K562 (cell line): ENCODE results near the gene JKAMP. TPM values are rescaled to one million over a fixed set of nuclear protein-coding genes. Genes with fewer than 3 reads are reported as not detected.

Experiments
- ATAC-seq: fragments of 200-7000 bp; cut with Tn5 transposase; 3 replicates; pipeline ENCODE4 v1.9.1; 2020; ENCODE audit warnings: moderate library complexity
- Bru-seq: library from RNA; stranded (reverse); fragments of 400-500 nt; gene quantifications from one replicate; lab custom pipeline; 2021; lab: Mats Ljungman, UMichigan
- BruChase-seq, 2 experiments: library from RNA; stranded (reverse); fragments of 400-500 nt; gene quantifications; one replicate each; lab custom pipeline; 2021; lab: Mats Ljungman, UMichigan
- BruUV-seq: library from RNA; stranded (reverse); fragments of 400-500 nt; replicated peaks from 2 replicates; lab custom pipeline; 2021; lab: Mats Ljungman, UMichigan
- CTCF ChIA-PET: fragments of 300-600 bp; formaldehyde crosslinking; extraction: SDS; loops from one replicate; lab custom pipeline; 2021; ENCODE audit warnings: low intra/inter-chr PET ratio; lab: Yijun Ruan, JAX
- POLR2A ChIA-PET: fragments of 300-600, 350-650 bp; sonication (Branson Sonifier 250); formaldehyde crosslinking; extraction: SDS; loops from one replicate; lab custom pipeline; 2021; ENCODE audit warnings: antibody characterized with exemption, inconsistent platforms; lab: Yijun Ruan, JAX
- DNase-seq, 4 experiments: peaks; one replicate each; pipeline versions ENCODE4 v3.0.0 to v3.0.0-alpha.2; 2011 to 2018; ENCODE audit warnings: low spot score in 3 of 4, mixed read lengths in 3 of 4; ENCODE audit errors: extremely low read depth in 1 of 4
- FAIRE-seq: peaks from 2 replicates; lab custom pipeline; 2011; peaks lifted over from hg19 to GRCh38; lab: Jason Lieb, UNC
- H2AFZ ChIP-seq: 2 replicates; pipeline ENCODE4 v1.6.0; 2011; ENCODE audit warnings: low read depth, low read length, control low read depth, inconsistent platforms
- H3K27ac ChIP-seq: fragments of 200-600 bp; 3 replicates; pipeline ENCODE4 v1.8.0; 2011; ENCODE audit warnings: low read depth, mild to moderate bottlenecking, control low read depth, inconsistent platforms, low read length, moderate library complexity, mixed read lengths; ENCODE audit errors: extremely low read depth
- H3K27me3 ChIP-seq, 2 experiments: fragments of 300-600 bp in 1 of 2; 2 replicates in 1 of 2; 3 replicates in 1 of 2; pipeline versions ENCODE4 v1.6.0 to v1.8.0; 2011; ENCODE audit warnings: inconsistent platforms in 2 of 2, low read length in 2 of 2, mild to moderate bottlenecking in 1 of 2, mixed read lengths in 1 of 2, moderate library complexity in 1 of 2; ENCODE audit not compliant: control insufficient read depth in 2 of 2, insufficient read depth in 2 of 2
- H3K36me3 ChIP-seq: fragments of 300-600 bp; 3 replicates; pipeline ENCODE4 v1.8.0; 2011; ENCODE audit warnings: mild to moderate bottlenecking, low read length, inconsistent platforms; ENCODE audit not compliant: control insufficient read depth, insufficient read depth
- H3K4me1 ChIP-seq, 2 experiments: fragments of 200-600 bp in 1 of 2; replicated peaks in 1 of 2; 2 replicates in 1 of 2; 3 replicates in 1 of 2; pipeline versions ENCODE4 v1.5.1 to v1.8.0; 2011; ENCODE audit warnings: inconsistent platforms in 2 of 2, low read length in 2 of 2, mild to moderate bottlenecking in 1 of 2, mixed read lengths in 1 of 2, moderate library complexity in 1 of 2; ENCODE audit not compliant: control insufficient read depth in 2 of 2, insufficient read depth in 2 of 2
- H3K4me2 ChIP-seq: 2 replicates; pipeline ENCODE4 v1.6.1; 2011; ENCODE audit warnings: low read length, control low read depth, inconsistent platforms, mixed read lengths; ENCODE audit not compliant: insufficient read depth
- H3K4me3 ChIP-seq: fragments of 200-600 bp; sonication (generic), shearing (Covaris generic); 2 replicates; pipeline ENCODE4 v1.5.1; 2016; ENCODE audit warnings: control low read depth, inconsistent platforms
- H3K79me2 ChIP-seq: fragments of 200-600 bp; 3 replicates; pipeline ENCODE4 v1.8.0; 2011; ENCODE audit warnings: low read length, inconsistent platforms; ENCODE audit not compliant: control insufficient read depth, insufficient read depth
- H3K9ac ChIP-seq, 2 experiments: 2 replicates each; pipeline versions ENCODE4 v1.6.0 to v1.6.1; 2011; ENCODE audit warnings: low read depth in 2 of 2, low read length in 2 of 2, control low read depth in 1 of 2, inconsistent platforms in 1 of 2, mild to moderate bottlenecking in 1 of 2, mixed read lengths in 1 of 2; ENCODE audit not compliant: insufficient read depth in 1 of 2
- H3K9me1 ChIP-seq: one replicate; pipeline ENCODE4 v1.6.0; 2011; ENCODE audit warnings: inconsistent platforms, mild to moderate bottlenecking, low read length, moderate library complexity; ENCODE audit not compliant: control insufficient read depth, insufficient read depth
- H3K9me3 ChIP-seq: replicated peaks from 2 replicates; pipeline ENCODE4 v1.5.1; 2011; ENCODE audit warnings: low read depth, low read length, inconsistent platforms; ENCODE audit not compliant: control insufficient read depth, insufficient read depth
- H4K20me1 ChIP-seq: replicated peaks from 2 replicates; pipeline ENCODE4 v1.6.1; 2011; ENCODE audit warnings: low read length, inconsistent platforms, mixed read lengths; ENCODE audit not compliant: control insufficient read depth, insufficient read depth
- BRD4 ChIP-seq: fragments of 200-600 bp; sonication (generic); IDR thresholded peaks from 2 replicates; pipeline ENCODE4 v1.6.1; 2017; ENCODE audit warnings: inconsistent platforms
- COPS2 ChIP-seq: fragments of 450-650 bp; conservative IDR thresholded peaks from 2 replicates; pipeline ENCODE4 v1.6.1; 2016; ENCODE audit warnings: mild to moderate bottlenecking, moderate library complexity
- E2F1 ChIP-seq: sonication (generic); formaldehyde crosslinking; IDR thresholded peaks from 2 replicates; pipeline ENCODE4 v1.8.1; 2023; ENCODE audit warnings: mild to moderate bottlenecking, missing genetic modification reagents, moderate library complexity
- HNRNPL ChIP-seq: fragments of 200-400 bp; formaldehyde crosslinking; IDR thresholded peaks from 2 replicates; pipeline ENCODE4 v1.6.1; 2017; ENCODE audit warnings: low read depth, mild to moderate bottlenecking, low read length
- NCOA2 ChIP-seq, 2 experiments: fragments of 450-650 bp; IDR thresholded peaks; 2 replicates each; pipeline ENCODE4 v1.6.1; 2018; ENCODE audit warnings: mild to moderate bottlenecking in 2 of 2, moderate library complexity in 1 of 2; ENCODE audit not compliant: partially characterized antibody in 2 of 2
- PTTG1 ChIP-seq: fragments of 450-650 bp; IDR thresholded peaks from 2 replicates; pipeline ENCODE4 v1.6.1; 2016; ENCODE audit warnings: low read depth, mild to moderate bottlenecking, missing genetic modification characterization, missing compliant biosample characterization
- ZNF384 ChIP-seq: IDR thresholded peaks from 2 replicates; pipeline ENCODE4 v1.6.1; 2012; ENCODE audit warnings: low read depth, low read length, improper control_type of control experiment
- WGBS: fragments of 100-300 bp; shearing (Covaris generic); methylation state at CpG from one replicate; pipeline ENCODE4 v1.1.6; 2016; ENCODE audit warnings: low coverage, mixed read lengths; ENCODE audit not compliant: insufficient coverage; ENCODE audit errors: missing lambda C conversion rate; 5-methylcytosine and 5-hydroxymethylcytosine counted together
- in situ Hi-C: fragments of 300-500 bp; cut with MboI; formaldehyde crosslinking; loops from 4 replicates; pipeline ENCODE4 v1.15.0; 2018; ENCODE audit warnings: inconsistent platforms, mixed read lengths
- intact Hi-C: fragments of 100-400 bp; cut with micrococcal nuclease; formaldehyde crosslinking; loops from 2 replicates; pipeline ENCODE4 v1.14.2; 2022
- long read RNA-seq, 3 experiments: library from polyadenylated mRNA in 2 of 3; library from RNA in 1 of 3; unstranded in 2 of 3; stranded (forward) in 1 of 3; transcript quantifications; one replicate each; pipeline ENCODE4 v2.0.0, GENCODE V29; 2019 to 2022
- polyA minus RNA-seq, 3 experiments: library from RNA; depleted of rRNA, polyadenylated mRNA; stranded (reverse); fragments of >200 nt; gene quantifications; 2 replicates each; pipeline ENCODE4 v1.2.3, GENCODE V29; 2011
- polyA plus RNA-seq, 8 experiments: library from polyadenylated mRNA; depleted of rRNA in 4 of 8; stranded (reverse) in 5 of 8; unstranded in 3 of 8; fragments of >200 nt; fragmentation: Nextera tagmentation in 2 of 8; fragmentation: Illumina TruSeq in 1 of 8; extraction: Ambion mirVana in 2 of 8; extraction: Trizol in 1 of 8; gene quantifications; 2 replicates each; pipeline versions ENCODE4 v1.2.1 to v1.2.3, GENCODE V29; 2011 to 2014; ENCODE audit warnings: inconsistent platforms in 1 of 8, missing spikeins in 1 of 8
- total RNA-seq, 7 experiments: library from RNA; depleted of rRNA in 6 of 7; stranded (reverse); fragments of >200 nt in 6 of 7; fragmentation: Illumina TruSeq in 2 of 7; extraction: Trizol in 2 of 7; gene quantifications; 2 replicates each; pipeline versions ENCODE4 v1.2.1 to v1.2.3, GENCODE V29; 2011 to 2021; ENCODE audit warnings: low replicate concordance in 1 of 7
- TF ChIP-seq, protein P1 (sequence below): fragments of 450-650 bp; IDR thresholded peaks from 2 replicates; pipeline ENCODE4 v1.6.1; 2017; ENCODE audit warnings: mild to moderate bottlenecking, moderate library complexity
- TF ChIP-seq, protein P2 (sequence below): fragments of 250-450 bp; sonication (Bioruptor Pico); IDR thresholded peaks from 2 replicates; pipeline ENCODE4 v1.4.0; 2020; ENCODE audit warnings: borderline replicate concordance

The JKAMP gene, protein sequence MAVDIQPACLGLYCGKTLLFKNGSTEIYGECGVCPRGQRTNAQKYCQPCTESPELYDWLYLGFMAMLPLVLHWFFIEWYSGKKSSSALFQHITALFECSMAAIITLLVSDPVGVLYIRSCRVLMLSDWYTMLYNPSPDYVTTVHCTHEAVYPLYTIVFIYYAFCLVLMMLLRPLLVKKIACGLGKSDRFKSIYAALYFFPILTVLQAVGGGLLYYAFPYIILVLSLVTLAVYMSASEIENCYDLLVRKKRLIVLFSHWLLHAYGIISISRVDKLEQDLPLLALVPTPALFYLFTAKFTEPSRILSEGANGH
- 51.4 and 97.8 TPM in 2 replicates for total RNA-seq (2011; cell fraction: chromatin; rRNA removed; ENCODE audit: low replicate concordance)
- total RNA-seq (2011; cell fraction: nucleolus; rRNA removed): 38.9 and 48.3 TPM in 2 replicates
- 73.9 and 83.6 TPM in 2 replicates for total RNA-seq (2011; cell fraction: nucleoplasm; rRNA removed)
- 19.7 and 24.9 TPM in 2 replicates for total RNA-seq (2014; rRNA removed)
- 33.8 and 37.8 TPM in 2 replicates for total RNA-seq (2014; rRNA removed; fragmentation: Illumina TruSeq; extraction: Trizol)
- 26.9 and 30.3 TPM in 2 replicates for total RNA-seq (2015; rRNA removed; fragmentation: Illumina TruSeq; extraction: Trizol)
- 19.3 and 21.2 TPM in 2 replicates for total RNA-seq (2021)
- 78.9 and 90.2 TPM in 2 replicates for polyA plus RNA-seq (2011; rRNA removed)
- polyA plus RNA-seq (2011; cell fraction: cytosol; rRNA removed): 61.5 and 93.3 TPM in 2 replicates
- 73.3 and 78.6 TPM in 2 replicates for polyA plus RNA-seq (2011; cell fraction: nucleus; rRNA removed)
- 19.8 and 22.3 TPM in 2 replicates for polyA plus RNA-seq (2012)
- polyA plus RNA-seq (2014; fragmentation: Illumina TruSeq; extraction: Trizol): 34.1 and 42.6 TPM in 2 replicates
- polyA plus RNA-seq (2014; fragmentation: Nextera tagmentation; extraction: Ambion mirVana): 100 to 1,000 TPM; 114 to 119 TPM
- polyA plus RNA-seq (2014; rRNA removed): 26.2 and 38.5 TPM in 2 replicates
- polyA minus RNA-seq (2011; rRNA and poly(A)+ RNA removed): 64.5 and 71.5 TPM in 2 replicates
- 19.7 and 20.2 TPM in 2 replicates for polyA minus RNA-seq (2011; cell fraction: cytosol; rRNA and poly(A)+ RNA removed)
- 31.1 and 43.5 TPM in 2 replicates for polyA minus RNA-seq (2011; cell fraction: nucleus; rRNA and poly(A)+ RNA removed)
- Bru-seq, nascent RNA: percentile 80 among the genes with signal in this experiment
- percentile 83 among the genes with signal in this experiment for BruChase-seq, experiment 1, labeled RNA remaining after a 2-hour chase
- percentile 81 among the genes with signal in this experiment for BruChase-seq, experiment 2, labeled RNA remaining after a 6-hour chase
- long read RNA-seq, experiment 1, transcript JKAMP-203 (7 exons, 1,636 nt): minor isoform, 16 of 134 reads
- long read RNA-seq, experiment 1, transcript JKAMP-201 (7 exons, 1,726 nt): major isoform, 80 of 134 reads
- long read RNA-seq, experiment 1, partial matches to known transcripts: 2 of 134 reads
- long read RNA-seq, experiment 1, other reads (novel, unspliced or antisense): 23 of 134 reads
- long read RNA-seq, experiment 2, transcript JKAMP-201 (7 exons, 1,726 nt): major isoform, 5 of 35 reads
- long read RNA-seq, experiment 2, partial matches to known transcripts: 2 of 35 reads
- long read RNA-seq, experiment 2, other reads (novel, unspliced or antisense): 18 of 35 reads
- long read RNA-seq, experiment 3, transcript JKAMP-203 (7 exons, 1,636 nt): minor isoform, 7 of 49 reads
- long read RNA-seq, experiment 3, transcript JKAMP-201 (7 exons, 1,726 nt): major isoform, 35 of 49 reads
- long read RNA-seq, experiment 3, partial matches to known transcripts: 0 of 49 reads
- long read RNA-seq, experiment 3, other reads (novel, unspliced or antisense): 4 of 49 reads

DNA sequence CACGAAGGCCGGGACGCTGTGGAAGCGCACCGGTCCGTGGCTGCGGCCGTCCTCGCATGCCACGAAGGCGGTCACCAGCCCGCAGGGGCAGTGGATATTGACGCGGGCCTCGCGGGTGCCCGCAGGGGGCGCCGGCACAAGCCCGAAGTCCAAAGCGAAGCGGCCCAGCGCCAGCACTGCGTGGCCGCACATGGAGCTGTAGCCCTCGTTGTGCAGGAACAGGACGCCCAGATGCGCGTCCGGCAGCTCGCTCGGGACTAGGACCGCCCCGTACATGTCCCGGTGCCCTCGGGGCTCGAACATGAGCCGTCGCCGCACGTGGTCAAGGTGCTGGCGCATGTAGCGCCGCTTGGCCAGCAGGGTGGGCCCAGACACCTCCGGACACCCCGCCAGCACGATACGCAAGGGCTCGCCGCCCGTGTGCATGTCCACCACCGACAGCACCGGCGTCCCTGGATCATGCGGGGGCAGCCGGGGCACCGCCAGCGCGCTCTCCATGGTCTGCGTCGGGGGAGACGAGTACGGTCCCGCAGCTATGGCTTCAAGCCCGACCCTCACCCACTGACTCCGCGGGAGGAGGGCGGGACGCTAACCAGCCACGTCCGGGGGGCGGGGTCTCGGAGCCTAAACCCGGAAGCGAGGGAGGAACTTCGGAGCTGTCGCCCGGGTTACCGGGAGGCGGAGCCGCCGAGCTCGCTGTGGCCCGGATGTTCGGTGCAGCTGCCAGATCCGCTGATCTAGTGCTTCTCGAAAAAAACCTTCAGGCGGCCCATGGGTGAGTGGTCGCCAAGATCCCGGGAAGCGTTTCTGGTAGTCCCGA lies at the start of gene JKAMP, which contains the start of gene L3HYPDH:
TSS of gene JKAMP (plus strand) at position 699 of the 820 bp plus-strand sequence. CDS start at position 772, 73 bp downstream.
TSS of gene L3HYPDH (minus strand) at position 590 of the 820 bp plus-strand sequence. CDS start at position 498, 92 bp downstream.
- in situ Hi-C loops: no loop called here
- DNase-seq (peak; percentile 85 to 95 (median 88)), FAIRE-seq (peak; percentile 75), ATAC-seq (peak; percentile 91)
- 0% methylated on average over 38 of the region's 92 CpGs for WGBS
- peaks cover 31% of the 10 kb centered on the region; the same call in 2 of the 3 replicates for H3K36me3 ChIP-seq
- no TSS peak for BruUV-seq
- H3K9ac ChIP-seq: peak within 1 kb of the TSS; percentile 74 to 97
- intact Hi-C loops: no loop called here
- H3K79me2 ChIP-seq: peaks cover 73% of the 10 kb centered on the region
- H3K27ac ChIP-seq: peak within 1 kb of the TSS; percentile 93
- H3K4me1 ChIP-seq: peaks cover 14 to 24% of the 10 kb centered on the region in 2 experiments; a peak in 4 of 5 replicates
- H3K9me1 ChIP-seq: no peaks in the 10 kb centered on the region
- POLR2A ChIA-PET: interaction anchor here (0.7 to 1.2 kb wide), 8 partner anchors 10 to 1233 kb away, joined by 3 to 5 read pairs (median 4); no protein-coding TSS in a partner anchor
- H3K4me3 ChIP-seq: peak within 1 kb of the TSS; percentile 75
- H3K9me3 ChIP-seq: no peaks in the 10 kb centered on the region
- H3K4me2 ChIP-seq: peak within 1 kb of the TSS; percentile 98
- H3K27me3 ChIP-seq: no peaks in the 10 kb centered on the region
- CTCF ChIA-PET: no interaction called here
- no peaks in the 10 kb centered on the region; the same call in none of the 2 replicates for H4K20me1 ChIP-seq
- peak within 1 kb of the TSS; percentile 97 for H2AFZ ChIP-seq
- TF ChIP-seq E2F1 (CRISPR knock-in tag) (peak; percentile 55; the same call in 1 of the 2 replicates), BRD4 (no peak; the same call in 1 of the 2 replicates), ZNF384 (peak; percentile 46), COPS2 (no peak), NCOA2 (IDR thresholded peaks at IDR 0.05; ENCODE audit: partially characterized antibody in 2 of 2) (no peak), PTTG1 (no peak), HNRNPL (peak; percentile 85)
- TF ChIP-seq, protein P1, sequence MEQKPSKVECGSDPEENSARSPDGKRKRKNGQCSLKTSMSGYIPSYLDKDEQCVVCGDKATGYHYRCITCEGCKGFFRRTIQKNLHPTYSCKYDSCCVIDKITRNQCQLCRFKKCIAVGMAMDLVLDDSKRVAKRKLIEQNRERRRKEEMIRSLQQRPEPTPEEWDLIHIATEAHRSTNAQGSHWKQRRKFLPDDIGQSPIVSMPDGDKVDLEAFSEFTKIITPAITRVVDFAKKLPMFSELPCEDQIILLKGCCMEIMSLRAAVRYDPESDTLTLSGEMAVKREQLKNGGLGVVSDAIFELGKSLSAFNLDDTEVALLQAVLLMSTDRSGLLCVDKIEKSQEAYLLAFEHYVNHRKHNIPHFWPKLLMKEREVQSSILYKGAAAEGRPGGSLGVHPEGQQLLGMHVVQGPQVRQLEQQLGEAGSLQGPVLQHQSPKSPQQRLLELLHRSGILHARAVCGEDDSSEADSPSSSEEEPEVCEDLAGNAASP: no peak
- TF ChIP-seq, protein P2, sequence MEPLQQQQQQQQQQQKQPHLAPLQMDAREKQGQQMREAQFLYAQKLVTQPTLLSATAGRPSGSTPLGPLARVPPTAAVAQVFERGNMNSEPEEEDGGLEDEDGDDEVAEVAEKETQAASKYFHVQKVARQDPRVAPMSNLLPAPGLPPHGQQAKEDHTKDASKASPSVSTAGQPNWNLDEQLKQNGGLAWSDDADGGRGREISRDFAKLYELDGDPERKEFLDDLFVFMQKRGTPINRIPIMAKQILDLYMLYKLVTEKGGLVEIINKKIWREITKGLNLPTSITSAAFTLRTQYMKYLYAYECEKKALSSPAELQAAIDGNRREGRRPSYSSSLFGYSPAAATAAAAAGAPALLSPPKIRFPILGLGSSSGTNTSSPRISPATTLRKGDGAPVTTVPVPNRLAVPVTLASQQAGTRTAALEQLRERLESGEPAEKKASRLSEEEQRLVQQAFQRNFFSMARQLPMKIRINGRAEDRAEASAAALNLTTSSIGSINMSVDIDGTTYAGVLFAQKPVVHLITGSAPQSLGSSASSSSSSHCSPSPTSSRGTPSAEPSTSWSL: no peak
